H7 (cell line): ENCODE measurements around the gene CFAP221. TPM values are rescaled to one million over a fixed set of nuclear protein-coding genes. Genes with fewer than 3 reads are reported as not detected.

ENCODE experiments used
- DNase-seq: peaks from one replicate; pipeline ENCODE4 v3.0.0; 2012
- H3K27me3 ChIP-seq: 2 replicates; pipeline ENCODE4 v1.6.0; 2011; ENCODE audit warnings: mild to moderate bottlenecking, low read length; ENCODE audit not compliant: control insufficient read depth, insufficient read depth
- H3K36me3 ChIP-seq: replicated peaks from 2 replicates; pipeline ENCODE4 v1.5.1; 2011; ENCODE audit warnings: low read length; ENCODE audit not compliant: control insufficient read depth, insufficient read depth
- H3K4me3 ChIP-seq: 2 replicates; pipeline ENCODE4 v1.5.1; 2011; ENCODE audit warnings: low read depth, mild to moderate bottlenecking, control low read depth, low read length, moderate library complexity; ENCODE audit not compliant: insufficient read depth
- total RNA-seq: library from RNA; depleted of rRNA; stranded (reverse); fragments of >200 nt; shearing (Covaris generic); gene quantifications from 2 replicates; pipeline ENCODE4 v1.2.3, GENCODE V29; 2014

Gene CFAP221
- total RNA-seq, 1 experiment from 2014 or later, result 0.07 TPM

DNA sequence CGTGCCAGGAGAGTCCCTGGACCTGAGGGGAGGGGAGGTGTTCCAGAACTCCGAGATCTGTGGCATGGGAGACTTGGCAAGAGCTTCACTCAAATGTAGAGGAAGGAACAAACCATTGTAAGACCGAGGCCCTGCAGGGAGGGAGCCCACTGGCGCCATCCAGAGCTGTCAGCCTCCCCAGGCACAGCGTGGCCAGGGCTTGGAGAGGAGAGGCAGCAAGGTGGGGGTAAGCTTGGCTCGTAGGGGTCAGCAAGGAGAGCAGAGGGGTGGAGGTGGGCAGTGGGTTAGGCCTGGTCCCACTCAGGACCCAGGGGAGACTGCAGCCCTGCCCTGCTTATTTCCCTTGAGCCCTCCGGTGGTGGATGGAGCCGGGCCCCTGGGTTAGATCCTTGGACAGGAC lies 138.3 kb downstream of the CFAP221 start:
- Histone ChIP-seq H3K36me3 (peaks cover 8% of the 10 kb centered on the region), H3K27me3 (no peaks in the 10 kb centered on the region), H3K4me3 (no peak overlapping the region)
- no peak for DNase-seq

DNA sequence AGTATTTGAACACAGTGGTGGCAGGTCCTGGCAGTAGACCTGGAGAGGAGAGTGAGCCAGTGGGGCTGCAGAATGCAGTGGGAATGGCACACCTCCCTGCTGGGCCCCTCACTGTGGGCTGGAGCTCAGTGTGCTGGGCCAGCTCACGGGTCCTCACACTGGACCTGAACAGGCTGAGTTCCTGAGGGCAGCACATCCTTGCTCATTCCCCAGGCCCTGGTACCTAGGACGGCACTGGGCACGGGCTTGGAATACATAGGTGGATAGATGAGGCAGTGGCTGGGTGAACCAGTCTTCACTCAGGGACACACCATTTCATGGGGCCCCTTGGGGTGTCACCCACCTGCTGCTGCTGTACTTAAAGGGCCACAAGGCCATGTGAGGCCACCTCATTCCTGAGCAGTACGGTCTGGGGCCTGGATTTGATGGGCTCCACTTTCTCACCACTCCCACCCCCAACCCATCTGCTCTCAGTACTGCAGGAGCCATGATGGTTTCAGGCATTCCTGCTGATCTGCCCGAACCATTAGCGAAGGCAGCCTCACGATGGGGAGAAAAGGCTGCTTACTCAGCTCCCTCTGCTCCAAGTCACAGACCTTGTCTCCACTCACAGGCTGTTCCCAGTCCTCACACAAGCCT lies 138.9 kb downstream of the CFAP221 start:
- no peak for DNase-seq
- H3K27me3 ChIP-seq, result no peaks in the 10 kb centered on the region
- H3K36me3 ChIP-seq, result peaks cover 8% of the 10 kb centered on the region
- H3K4me3 ChIP-seq, result no peak overlapping the region

DNA sequence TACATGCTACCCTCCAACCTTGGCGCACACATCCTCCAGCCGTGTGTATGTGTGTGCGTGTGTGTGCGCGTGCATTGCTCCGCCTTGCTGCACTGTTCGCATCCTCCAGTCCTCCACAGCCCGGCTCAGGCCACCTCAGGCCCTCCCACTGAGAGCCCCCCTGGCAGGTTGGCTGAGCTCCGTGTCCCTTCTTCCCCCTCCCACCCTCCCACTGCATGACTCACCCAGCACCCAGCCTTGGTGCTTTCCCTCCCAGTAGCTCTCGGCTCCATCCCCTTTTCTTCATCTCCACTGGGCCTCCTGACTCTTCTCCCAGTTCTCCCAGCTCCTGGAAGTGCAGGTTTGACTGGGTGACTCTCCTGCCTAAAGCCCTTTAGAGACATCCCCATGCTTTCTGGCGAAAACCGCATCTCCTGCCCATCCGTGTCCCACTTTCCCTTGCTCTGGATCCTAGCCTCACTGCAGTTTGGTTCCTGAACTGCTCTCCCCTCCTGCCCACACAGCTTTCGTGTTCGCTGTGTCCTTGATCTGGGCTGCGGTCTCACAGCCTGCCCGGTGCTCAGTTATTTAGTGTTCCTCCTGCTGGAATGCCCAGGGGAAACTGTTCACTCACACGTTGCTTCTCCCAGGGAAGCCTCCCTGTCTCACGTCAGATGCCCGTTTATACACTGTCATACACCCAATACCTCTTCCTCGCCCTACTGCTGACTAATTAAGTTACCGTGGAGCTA lies 139.6 kb downstream of the CFAP221 start:
- Histone ChIP-seq H3K27me3 (no peaks in the 10 kb centered on the region), H3K4me3 (no peak overlapping the region)
- DNase-seq, result no peak

GRCh38 chr2:119684518-119684917 lies 140.3 kb downstream of the CFAP221 start:
- Histone ChIP-seq H3K36me3 (peaks cover 8% of the 10 kb centered on the region), H3K4me3 (no peak overlapping the region), H3K27me3 (no peaks in the 10 kb centered on the region)
- no peak for DNase-seq

More for the DNA sequence above, 139.6 kb downstream of the CFAP221 start:
- H3K36me3 ChIP-seq, result peaks cover 8% of the 10 kb centered on the region

DNA sequence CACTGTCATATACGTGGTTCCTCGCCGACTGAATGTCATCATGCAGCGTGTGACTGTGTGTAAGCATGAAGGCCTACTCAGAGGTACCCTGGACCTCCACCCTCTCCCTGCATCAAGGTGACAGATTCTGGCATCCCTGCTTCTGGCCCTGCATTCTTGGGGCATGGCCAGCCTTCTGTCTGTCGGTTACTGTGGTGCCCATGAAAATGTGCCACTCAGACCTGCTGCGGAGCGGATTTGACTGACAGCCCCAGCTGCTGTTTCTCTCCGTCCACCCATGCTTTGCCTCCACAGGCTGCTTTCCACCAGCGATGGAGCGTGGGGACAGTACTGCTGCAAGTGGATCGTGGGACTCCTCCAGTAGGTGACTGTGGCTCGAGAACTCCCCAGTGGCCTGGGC lies 144.4 kb downstream of the CFAP221 start:
- DNase-seq, result no peak
- H3K36me3 ChIP-seq, result no peaks in the 10 kb centered on the region
- no peak overlapping the region for H3K4me3 ChIP-seq
- H3K27me3 ChIP-seq, result no peaks in the 10 kb centered on the region

DNA sequence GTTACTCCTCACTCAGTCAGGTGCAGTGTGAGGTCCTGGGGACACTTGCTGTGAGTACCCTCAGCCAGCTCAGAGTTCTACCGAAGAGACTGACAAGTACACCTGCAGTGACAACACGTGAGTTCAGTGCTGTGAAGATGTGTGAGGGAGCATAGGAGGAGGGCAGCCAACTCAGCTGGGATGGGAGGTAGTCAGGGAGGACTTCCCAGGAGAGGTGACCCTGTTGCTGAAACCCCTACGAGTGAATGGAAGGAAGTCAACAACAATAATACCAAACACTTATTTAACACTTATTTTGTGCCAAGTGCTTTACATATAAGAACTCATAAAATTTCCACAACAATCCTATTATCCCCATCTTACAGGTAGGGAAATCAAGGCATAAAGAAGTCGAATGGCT lies 145.0 kb downstream of the CFAP221 start:
- H3K27me3 ChIP-seq, result no peaks in the 10 kb centered on the region
- DNase-seq, result no peak

DNA sequence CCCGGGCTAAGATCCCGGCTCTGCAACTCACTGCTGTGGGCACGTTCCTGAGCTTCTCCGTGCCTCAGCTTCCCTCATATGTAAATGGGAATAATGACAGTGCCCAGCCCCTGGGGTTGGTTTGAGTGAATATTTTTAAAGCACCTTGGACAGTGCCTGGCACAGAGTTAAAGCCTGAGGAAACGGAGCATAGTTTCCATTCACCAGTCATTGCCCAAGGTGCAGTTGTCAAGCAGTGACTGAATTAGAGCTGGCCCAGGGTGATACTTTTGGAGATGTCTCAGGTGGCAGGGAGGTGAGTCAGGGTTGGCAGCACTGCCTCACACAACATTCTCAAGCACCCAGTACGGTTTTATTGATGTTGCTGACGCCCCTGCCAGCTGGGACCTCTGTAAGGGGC lies 146.9 kb downstream of the CFAP221 start:
- DNase-seq, result no peak
- Histone ChIP-seq H3K27me3 (no peaks in the 10 kb centered on the region), H3K4me3 (no peak overlapping the region), H3K36me3 (no peaks in the 10 kb centered on the region)

More for the DNA sequence above, 145.0 kb downstream of the CFAP221 start:
- no peaks in the 10 kb centered on the region for H3K36me3 ChIP-seq
- H3K4me3 ChIP-seq, result no peak overlapping the region

GRCh38 chr2:119691651-119692245 lies 147.5 kb downstream of the CFAP221 start:
- DNase-seq, result no peak
- Histone ChIP-seq H3K36me3 (no peaks in the 10 kb centered on the region), H3K27me3 (no peaks in the 10 kb centered on the region), H3K4me3 (no peak overlapping the region)

- DNase-seq, result no peak
- Histone ChIP-seq H3K36me3 (no peaks in the 10 kb centered on the region), H3K27me3 (no peaks in the 10 kb centered on the region)
Measured at GRCh38 chr2:119692310-119692709, 148.1 kb downstream of the CFAP221 start.

GRCh38 chr2:119692954-119693353 lies 148.7 kb downstream of the CFAP221 start:
- H3K36me3 ChIP-seq, result no peaks in the 10 kb centered on the region
- no peak for DNase-seq
- no peak overlapping the region for H3K4me3 ChIP-seq
- H3K27me3 ChIP-seq, result no peaks in the 10 kb centered on the region

More at GRCh38 chr2:119692310-119692709, 148.1 kb downstream of the CFAP221 start:
- no peak overlapping the region for H3K4me3 ChIP-seq

- Histone ChIP-seq H3K27me3 (no peaks in the 10 kb centered on the region), H3K36me3 (no peaks in the 10 kb centered on the region), H3K4me3 (no peak overlapping the region)
- DNase-seq, result no peak
Measured at GRCh38 chr2:119693567-119693966, 149.3 kb downstream of the CFAP221 start.

DNA sequence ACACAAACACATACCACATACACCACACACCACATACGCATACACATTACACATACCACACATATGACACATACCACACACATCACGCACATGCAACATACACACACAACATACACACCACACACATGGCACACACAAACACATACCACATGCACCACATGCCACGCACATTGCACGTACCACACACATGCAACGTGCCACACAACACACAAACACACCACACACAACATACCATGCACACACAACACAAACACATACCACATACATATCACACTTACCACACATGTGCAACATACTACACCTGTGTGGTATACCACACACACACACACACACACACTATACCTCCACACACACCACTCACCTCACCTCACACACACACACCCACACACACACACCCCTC lies 149.7 kb downstream of the CFAP221 start:
- H3K4me3 ChIP-seq, result no peak overlapping the region
- no peak for DNase-seq
- H3K36me3 ChIP-seq, result no peaks in the 10 kb centered on the region
- no peaks in the 10 kb centered on the region for H3K27me3 ChIP-seq

DNA sequence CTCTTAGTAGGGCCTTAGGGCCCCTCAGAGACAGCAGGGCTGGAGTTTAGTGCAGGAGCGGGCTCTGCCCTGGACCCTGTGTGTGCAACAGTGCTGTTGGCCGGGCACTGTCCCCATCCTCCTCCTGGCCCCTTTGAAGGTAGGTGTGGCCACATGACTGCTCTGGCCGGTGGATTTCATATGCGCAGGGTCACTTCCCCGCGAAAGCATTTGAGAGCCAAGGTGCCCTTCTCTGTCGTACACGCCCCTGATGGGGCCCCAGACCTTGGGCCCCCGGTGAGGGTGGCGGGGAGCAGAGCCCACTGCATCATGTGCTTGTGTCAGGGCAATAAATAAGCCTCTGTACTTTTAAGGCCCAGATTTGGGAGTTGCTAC lies 150.2 kb downstream of the CFAP221 start:
- no peaks in the 10 kb centered on the region for H3K27me3 ChIP-seq
- H3K4me3 ChIP-seq, result no peak overlapping the region
- no peak for DNase-seq
- no peaks in the 10 kb centered on the region for H3K36me3 ChIP-seq

DNA sequence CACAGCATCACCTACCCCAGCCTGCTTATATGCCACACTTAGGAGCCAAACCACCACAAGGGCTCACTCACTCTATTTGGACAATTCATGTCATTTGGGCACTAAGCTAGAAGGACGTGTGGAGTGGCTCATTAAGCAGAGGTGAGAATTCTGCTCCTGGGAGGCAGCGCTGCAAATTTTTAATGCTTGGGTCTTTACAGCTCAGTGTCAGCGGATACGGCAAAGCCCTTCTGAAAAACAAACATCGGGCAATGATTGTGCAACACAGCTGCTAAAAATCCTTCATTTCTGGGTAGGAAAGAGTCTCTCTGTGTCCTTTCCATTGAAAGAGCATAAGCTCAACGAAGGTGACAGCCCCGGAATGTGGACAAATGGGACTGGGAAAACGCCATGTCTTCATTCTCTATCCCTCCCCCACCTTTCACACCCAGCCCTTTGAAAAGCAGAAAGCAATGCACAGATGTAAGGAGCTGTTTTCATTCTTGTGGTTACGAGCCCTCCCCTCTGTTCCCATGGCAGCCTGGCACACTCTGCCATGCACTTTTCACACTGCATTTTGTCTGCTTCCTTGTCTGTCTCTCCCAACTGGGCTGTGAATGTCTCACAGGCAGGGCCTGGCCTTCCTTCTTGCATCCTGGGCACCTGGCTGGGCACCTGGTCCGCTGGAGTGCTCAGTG lies 150.7 kb downstream of the CFAP221 start:
- Histone ChIP-seq H3K36me3 (no peaks in the 10 kb centered on the region), H3K4me3 (no peak overlapping the region), H3K27me3 (no peaks in the 10 kb centered on the region)
- DNase-seq, result no peak

- no peaks in the 10 kb centered on the region for H3K36me3 ChIP-seq
- H3K4me3 ChIP-seq, result no peak overlapping the region
- DNase-seq, result no peak
- H3K27me3 ChIP-seq, result no peaks in the 10 kb centered on the region
Measured at GRCh38 chr2:119696005-119696404, 151.8 kb downstream of the CFAP221 start.
